GM10847 (cell line): Measurements from ENCODE around the gene KIF15.

Source experiments
- POLR2A ChIP-seq: IDR thresholded peaks from 2 replicates; pipeline ENCODE4 v1.6.1; 2011; ENCODE audit not compliant: insufficient read length; ENCODE audit errors: extremely low read depth

KIF15 gene, protein sequence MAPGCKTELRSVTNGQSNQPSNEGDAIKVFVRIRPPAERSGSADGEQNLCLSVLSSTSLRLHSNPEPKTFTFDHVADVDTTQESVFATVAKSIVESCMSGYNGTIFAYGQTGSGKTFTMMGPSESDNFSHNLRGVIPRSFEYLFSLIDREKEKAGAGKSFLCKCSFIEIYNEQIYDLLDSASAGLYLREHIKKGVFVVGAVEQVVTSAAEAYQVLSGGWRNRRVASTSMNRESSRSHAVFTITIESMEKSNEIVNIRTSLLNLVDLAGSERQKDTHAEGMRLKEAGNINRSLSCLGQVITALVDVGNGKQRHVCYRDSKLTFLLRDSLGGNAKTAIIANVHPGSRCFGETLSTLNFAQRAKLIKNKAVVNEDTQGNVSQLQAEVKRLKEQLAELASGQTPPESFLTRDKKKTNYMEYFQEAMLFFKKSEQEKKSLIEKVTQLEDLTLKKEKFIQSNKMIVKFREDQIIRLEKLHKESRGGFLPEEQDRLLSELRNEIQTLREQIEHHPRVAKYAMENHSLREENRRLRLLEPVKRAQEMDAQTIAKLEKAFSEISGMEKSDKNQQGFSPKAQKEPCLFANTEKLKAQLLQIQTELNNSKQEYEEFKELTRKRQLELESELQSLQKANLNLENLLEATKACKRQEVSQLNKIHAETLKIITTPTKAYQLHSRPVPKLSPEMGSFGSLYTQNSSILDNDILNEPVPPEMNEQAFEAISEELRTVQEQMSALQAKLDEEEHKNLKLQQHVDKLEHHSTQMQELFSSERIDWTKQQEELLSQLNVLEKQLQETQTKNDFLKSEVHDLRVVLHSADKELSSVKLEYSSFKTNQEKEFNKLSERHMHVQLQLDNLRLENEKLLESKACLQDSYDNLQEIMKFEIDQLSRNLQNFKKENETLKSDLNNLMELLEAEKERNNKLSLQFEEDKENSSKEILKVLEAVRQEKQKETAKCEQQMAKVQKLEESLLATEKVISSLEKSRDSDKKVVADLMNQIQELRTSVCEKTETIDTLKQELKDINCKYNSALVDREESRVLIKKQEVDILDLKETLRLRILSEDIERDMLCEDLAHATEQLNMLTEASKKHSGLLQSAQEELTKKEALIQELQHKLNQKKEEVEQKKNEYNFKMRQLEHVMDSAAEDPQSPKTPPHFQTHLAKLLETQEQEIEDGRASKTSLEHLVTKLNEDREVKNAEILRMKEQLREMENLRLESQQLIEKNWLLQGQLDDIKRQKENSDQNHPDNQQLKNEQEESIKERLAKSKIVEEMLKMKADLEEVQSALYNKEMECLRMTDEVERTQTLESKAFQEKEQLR (N-terminal part only)

DNA sequence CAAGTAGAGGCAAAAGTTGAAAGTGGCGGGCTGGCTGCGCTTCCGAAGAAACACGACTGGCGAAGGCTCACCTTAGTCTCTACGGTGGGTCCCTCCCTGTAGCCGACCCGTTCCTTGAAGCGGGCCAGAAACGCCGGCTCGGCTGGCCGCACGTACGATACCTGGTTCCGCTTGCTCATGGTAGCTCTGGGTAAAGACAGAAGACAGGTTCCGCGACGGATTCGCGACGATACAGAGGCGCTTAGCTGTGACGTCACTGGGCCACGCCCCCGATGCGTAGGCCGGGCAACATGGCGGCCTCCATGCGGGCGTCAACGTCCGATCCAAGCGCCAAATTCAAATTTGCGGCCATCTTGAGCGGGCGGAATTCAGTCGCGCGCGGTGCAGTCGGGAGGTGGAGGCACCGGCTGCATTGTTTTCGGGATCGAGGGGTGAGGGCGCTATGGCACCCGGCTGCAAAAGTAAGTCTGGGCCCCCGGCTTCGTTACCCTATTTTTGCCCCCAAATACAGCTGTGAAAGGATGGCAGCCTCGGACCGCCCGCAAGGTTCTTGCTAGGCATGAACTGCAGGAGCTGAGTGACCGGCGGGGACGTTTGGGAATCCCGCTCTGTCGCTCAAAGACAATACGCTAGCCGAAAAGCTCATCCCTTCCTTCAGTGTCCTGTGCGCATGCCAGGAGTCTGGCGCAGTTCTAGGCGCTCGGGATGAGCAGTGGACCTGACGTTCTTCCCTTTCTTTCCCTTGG lies at the start of gene KIF15, which contains the start of gene KIAA1143:
Gene KIF15 (plus strand): TSS at position 371 of the 746 bp plus-strand sequence. CDS start 72 bp downstream, at position 443.
Gene KIAA1143 (minus strand): TSS at position 196 of the 746 bp plus-strand sequence. CDS start 17 bp downstream, at position 179.
- peak; percentile 50 for TF ChIP-seq POLR2A

DNA sequence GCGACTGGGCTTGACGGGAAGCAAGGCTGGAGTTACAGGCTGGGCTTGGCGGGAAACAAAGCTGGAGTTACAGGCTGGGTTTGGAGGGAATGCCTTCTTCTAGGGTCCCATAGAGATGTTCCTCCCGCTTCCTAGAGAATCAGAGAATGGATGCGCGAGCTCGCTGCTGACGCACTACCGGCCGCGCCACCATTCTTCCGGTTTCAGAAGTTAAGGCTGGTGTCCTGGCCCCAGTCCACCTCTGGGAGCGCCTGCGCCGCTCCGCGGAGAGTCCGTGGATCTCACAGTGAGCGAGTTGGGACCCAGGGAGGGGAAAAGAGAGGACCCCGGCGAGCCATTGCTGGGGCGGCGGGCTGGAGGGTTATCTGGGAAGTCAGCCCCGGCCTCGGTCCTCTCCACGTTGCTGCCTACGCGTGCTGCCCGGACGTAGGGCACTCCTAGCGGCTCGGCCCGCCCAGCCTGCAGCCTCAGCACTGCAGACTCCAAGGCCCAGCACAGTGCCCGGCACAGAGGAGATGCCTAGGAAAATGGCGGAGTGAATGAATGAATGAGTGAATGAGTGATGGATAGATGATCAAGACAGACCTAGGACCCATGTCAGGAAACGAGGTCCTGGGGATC lies 49.0 kb upstream of the KIF15 start, which contains the start of gene ZNF502:
Gene ZNF502 (plus strand): TSS at position 206 of the 621 bp plus-strand sequence. CDS start 7,602 bp downstream, outside the sequence.
- no peak for TF ChIP-seq POLR2A

DNA sequence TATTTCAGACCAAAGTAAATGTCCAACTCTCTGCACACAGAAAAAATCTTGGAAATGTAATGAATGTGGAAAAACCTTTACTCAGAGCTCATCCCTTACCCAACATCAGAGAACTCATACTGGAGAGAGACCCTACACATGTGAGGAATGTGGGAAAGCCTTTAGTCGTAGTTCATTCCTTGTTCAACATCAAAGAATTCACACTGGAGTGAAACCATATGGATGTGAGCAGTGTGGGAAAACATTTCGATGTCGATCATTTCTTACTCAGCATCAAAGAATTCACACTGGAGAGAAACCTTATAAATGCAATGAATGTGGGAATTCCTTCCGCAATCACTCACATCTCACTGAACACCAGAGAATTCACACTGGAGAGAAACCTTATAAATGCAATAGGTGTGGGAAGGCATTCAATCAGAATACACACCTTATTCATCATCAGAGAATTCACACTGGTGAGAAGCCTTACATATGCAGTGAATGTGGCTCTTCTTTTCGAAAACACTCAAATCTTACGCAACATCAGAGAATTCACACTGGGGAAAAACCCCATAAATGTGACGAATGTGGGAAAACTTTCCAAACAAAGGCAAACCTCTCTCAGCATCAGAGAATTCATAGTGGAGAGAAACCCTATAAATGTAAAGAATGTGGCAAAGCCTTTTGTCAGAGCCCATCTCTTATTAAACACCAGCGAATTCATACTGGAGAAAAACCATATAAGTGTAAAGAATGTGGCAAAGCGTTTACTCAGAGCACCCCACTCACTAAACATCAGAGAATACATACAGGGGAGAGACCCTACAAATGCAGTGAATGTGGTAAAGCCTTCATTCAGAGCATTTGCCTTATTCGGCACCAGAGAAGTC lies 40.1 kb upstream of the KIF15 start:
- no peak for TF ChIP-seq POLR2A

DNA sequence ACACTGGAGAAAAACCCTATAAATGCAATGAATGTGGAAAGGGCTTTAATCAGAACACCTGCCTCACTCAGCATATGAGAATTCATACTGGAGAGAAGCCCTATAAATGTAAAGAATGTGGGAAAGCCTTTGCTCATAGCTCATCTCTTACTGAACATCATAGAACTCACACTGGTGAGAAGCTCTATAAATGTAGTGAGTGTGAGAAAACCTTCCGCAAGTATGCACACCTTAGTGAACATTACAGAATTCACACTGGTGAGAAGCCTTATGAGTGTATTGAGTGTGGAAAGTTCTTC lies 39.5 kb upstream of the KIF15 start:
- no peak for TF ChIP-seq POLR2A

DNA sequence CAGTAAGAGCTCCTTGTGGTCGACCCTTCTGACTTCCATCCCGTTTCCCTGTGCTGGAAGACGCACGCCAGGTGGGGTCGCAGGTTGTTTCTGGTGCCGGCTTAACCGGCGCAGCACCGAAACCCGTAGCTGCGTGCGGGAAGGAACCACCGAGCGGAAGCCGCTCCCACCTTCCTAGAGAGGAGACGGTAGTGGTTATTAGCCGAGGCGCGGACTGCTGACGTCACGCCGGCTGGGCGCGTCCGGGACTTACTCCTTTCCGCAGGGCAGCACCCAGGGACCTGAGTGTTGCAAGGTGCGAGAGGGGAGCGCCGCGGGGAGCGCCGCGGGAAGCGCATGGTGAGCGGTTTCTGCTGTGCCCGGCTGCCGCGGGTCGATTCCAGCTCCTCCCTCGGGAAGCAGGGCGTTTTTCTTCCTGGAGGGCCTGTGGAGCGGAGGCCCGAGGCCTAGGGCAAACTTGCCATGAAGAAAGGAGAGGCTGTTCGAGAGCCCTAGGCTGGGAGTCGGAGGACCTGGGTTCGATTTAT lies 32.1 kb upstream of the KIF15 start, which contains the start of gene ZNF501:
Gene ZNF501 (plus strand): TSS at position 252 of the 527 bp plus-strand sequence. CDS start 4,787 bp downstream, outside the sequence.
- TF ChIP-seq POLR2A, result peak; percentile 60

DNA sequence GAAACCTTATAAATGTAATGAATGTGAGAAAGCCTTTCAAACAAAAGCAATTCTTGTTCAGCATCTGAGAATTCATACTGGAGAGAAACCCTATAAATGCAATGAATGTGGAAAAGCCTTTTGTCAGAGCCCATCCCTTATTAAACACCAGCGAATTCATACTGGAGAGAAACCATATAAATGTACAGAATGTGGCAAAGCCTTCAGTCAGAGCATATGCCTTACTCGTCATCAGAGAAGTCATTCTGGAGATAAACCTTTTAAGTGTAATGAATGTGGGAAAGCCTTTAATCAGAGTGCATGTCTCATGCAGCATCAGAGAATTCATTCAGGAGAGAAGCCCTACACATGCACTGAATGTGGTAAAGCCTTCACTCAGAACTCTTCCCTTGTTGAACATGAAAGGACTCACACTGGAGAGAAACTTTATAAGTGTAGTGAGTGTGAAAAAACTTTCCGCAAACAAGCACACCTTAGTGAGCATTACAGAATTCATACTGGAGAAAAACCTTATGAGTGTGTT lies 26.9 kb upstream of the KIF15 start:
- TF ChIP-seq POLR2A, result no peak

DNA sequence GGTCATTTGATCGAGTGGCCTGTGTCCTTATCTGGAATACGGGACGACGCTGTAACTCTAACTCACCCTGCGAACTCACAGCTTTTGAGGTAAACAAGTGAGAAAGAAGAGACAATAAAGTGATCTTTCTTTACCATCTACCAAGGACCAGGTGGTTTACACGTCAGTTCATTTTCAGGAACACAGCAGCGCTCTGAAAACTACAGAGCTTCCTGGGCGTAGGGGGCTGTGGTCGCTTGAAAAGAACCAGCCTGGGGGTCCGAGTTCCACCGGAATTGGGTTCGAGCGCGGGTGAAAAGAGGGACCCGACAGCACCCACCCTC lies 532 bp upstream of the KIF15 start:
- TF ChIP-seq POLR2A, result no peak

DNA sequence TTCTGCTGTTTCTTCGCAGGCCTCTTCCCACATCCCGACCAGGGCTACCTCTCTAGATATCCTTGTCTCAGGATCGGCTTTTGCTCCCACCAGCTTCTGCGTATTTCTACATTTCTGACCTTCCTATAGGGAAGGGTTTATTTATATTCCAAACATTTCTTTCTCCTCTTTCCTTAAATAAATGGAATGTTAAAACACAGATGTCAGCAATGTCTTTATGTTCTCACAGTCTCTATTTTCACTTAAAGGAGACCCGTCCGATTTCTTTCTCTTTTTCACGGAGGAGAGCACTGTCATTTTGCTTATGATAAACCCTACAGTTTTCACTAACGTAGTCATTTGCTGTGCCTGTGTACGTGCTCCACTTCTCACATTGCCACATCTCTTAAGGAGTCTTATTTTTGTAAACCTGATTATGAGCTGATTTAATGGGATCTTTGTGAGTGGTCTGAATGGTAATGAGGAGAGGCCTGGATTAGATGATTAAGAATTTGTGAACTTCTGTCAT lies 630 bp downstream of the KIF15 start:
- TF ChIP-seq POLR2A, result no peak

DNA sequence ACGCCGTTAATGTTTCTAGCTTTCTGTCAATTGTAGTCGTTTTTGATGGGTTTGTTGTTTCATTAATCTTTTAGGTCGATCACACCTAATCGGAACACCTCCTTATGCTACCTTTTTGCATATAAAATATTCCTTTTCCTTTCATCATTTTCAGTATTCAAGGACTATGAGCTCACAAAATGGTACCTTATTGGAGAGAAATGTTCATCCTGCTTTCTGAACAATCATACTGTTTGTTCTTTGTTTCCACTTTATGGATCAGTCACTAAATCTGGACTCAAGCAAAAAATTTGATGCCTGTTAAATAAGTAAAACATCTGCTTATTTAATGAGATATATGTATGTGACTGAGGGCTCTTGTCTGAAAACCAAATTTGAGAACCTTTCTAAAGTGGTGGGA lies 1.1 kb downstream of the KIF15 start:
- no peak for TF ChIP-seq POLR2A

DNA sequence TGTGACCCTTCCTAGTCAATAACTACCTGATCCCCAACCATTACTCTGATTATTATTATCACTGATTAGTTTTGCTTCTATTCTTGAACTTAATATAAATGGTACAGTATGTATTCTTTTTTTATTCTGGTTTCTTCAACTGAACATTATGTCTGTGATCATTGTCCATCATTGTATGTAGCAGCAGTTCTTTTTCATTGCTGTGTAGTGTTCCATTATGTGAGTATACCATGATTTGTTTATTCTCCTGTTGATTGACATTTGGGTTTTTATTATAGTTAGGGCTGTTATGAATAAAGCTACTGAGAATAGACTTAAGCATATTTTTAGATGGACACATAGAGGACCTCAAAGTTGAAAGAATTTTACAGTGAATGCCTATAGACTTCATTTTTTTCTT lies 2.7 kb downstream of the KIF15 start:
- TF ChIP-seq POLR2A, result no peak

DNA sequence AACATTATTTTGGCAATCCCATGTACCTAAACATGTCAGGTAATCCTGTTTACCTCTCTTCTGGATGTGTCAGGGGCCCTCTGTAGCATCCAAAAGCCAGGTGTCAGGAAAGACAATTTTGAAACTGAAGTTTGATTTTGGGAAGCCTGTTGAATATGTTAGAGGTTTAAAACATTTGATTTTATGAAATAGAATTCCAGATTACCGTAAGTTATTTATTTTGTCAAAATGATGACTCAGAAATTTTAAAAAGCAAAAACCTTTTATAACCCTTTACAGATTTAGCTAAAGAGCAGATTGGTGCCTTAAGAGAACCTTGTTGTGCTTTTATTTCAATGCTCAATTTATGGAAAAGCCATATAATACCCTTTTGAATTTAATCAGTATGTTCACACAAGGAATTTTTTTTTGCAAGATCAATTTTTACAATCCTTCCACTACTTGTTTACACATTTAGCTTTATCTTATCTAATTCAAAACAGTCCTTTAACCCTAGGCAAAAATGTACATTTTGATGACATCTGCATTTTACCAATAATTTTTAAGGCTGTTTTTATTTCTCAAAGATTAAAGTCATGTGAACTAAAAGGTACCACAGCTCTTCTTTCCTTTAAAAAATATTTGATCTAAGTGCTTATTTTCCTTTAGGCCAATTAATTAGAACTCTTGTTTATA lies 10.0 kb downstream of the KIF15 start:
- TF ChIP-seq POLR2A, result no peak

DNA sequence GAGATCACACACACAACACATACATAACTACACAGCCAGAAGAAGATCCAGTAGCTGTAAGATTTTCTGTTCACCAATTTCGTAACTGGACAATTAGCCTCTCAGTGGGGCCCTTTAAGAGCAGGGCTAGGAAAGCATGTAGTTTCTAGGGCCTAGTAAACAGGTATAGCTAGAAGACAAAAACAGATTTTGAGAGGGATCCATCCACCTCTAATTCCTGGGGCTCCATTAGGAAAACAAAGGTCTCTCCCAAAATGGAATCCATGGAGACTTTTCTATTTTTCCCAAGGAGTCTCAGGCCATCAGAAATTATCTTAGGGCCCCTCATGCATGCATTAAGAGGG lies 10.5 kb downstream of the KIF15 start:
- no peak for TF ChIP-seq POLR2A
